GM19372 (cell line): Measurements from ENCODE around the gene GREB1L.
"Not testable (repeated sequence)": the region's sequence is repeated elsewhere in the genome, so short reads cannot be mapped to it uniquely, and the experiment has no call there.

ENCODE experiments used
- ATAC-seq: cut with Tn5 transposase; IDR thresholded peaks from one replicate; pipeline ENCODE4 v1.9.1; 2021; ENCODE audit warnings: mild to moderate bottlenecking, low read depth, moderate library complexity; ENCODE audit not compliant: unreplicated experiment

The GREB1L gene

GRCh38 chr18:21262244-21262643 is 20.2 kb downstream of the GREB1L start:
- no peak for ATAC-seq

- ATAC-seq, result no peak
Measured at GRCh38 chr18:21262979-21263378, 20.9 kb downstream of the GREB1L start.

- ATAC-seq, result no peak
Measured at GRCh38 chr18:21264651-21265050, 22.6 kb downstream of the GREB1L start.

DNA sequence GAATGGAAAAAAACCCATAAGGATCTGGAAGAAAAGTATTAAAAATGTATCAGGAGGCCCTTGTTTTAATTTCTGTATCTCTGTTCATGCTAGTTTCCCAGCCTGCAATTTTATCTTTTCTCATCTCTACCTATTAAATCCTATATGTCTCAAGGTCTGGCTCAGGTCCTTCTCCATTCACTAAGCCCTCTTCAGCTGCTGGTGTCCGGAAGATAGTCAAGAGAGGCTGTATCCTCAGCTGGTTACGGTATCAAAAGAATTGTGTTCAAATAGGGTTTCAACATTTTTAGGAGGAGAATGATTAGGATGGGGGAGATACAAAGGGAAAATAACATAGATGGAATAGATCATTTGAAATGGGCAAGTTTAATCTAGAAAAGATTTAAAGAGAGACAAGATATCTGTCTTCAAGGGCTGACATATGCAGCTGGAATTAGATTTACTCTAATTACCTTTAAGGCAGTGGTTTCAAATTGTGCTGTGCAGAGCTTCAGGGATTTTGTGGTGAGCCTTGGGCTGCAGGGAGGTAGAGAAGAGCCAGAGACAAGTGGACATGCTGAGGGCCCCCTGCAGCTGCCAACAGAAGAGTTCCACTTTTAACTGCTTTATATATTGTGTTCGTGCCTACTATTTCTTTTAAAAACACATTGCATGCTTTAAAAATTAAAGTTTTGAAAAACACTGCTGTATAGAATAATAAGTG is 24.1 kb downstream of the GREB1L start:
- no peak for ATAC-seq

GRCh38 chr18:21267400-21267799 is 25.4 kb downstream of the GREB1L start:
- no peak for ATAC-seq

- ATAC-seq, result no peak
Measured at GRCh38 chr18:21269349-21269748, 27.3 kb downstream of the GREB1L start.

DNA sequence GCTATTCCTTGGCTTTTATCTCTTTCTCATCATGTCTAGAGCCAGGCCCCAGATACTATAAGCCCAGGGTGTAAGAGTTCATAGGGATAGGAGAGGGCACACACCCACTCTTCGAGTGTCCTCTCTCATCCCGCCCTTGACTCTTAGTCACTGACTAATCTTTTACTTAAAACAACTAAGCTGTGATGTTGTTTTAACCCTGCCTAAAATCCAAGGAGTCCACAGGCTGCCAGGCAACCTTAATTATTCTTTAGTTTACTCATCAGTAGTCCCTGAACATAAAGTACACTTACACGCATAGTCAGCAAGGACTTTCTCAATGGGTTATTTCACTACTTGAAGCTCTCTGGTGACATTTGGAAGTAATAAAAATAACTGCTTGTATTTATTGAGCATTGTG is 28.4 kb downstream of the GREB1L start:
- ATAC-seq, result no peak

DNA sequence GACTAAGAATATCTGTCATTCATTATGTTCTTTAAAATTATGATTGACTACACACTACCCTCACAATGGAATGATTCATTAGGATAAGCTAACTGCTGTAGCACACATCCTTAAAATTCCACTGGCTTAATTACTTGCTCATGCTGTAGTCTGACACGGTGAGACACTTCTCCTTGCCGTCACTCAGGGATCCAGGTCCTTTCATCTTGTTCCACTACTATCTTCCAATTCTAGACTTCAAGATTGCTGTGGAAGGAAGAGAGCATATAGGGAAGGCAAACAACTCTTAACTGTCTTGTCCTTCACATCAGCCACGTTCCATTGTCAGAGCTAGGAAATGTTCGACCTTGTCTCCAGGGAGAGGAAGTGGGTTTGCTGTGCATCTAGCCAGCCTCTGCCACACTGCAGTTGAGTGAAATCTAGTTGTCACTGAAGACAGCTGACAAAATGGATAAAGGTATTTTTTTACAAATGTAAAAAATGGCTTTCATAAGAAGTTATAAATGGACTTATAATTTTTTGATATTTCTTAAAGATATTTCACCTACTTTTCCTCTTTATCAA is 30.1 kb downstream of the GREB1L start:
- ATAC-seq, result no peak

GRCh38 chr18:21273568-21273967 is 31.5 kb downstream of the GREB1L start:
- no peak for ATAC-seq

- ATAC-seq, result no peak
Measured at GRCh38 chr18:21275645-21276044, 33.6 kb downstream of the GREB1L start.

DNA sequence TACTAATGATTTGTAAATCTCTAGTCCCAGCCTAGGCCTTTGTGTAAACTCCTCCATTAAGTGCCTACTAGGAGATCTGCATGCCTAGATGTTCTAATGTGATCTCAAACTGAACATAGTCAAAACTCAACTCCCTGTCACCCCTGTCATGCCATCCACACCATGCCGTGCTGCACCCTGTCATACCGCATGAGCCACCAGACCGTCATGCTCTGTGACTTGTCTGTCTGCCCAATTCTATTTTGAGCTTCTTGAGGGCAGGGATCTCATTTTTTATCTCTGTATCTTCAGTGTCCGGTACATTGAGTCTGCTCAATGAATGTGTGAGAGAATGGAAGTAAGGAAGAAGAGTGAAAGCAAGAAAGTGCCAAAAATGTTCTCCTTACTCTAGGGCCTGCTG is 35.5 kb downstream of the GREB1L start:
- ATAC-seq, result no peak

DNA sequence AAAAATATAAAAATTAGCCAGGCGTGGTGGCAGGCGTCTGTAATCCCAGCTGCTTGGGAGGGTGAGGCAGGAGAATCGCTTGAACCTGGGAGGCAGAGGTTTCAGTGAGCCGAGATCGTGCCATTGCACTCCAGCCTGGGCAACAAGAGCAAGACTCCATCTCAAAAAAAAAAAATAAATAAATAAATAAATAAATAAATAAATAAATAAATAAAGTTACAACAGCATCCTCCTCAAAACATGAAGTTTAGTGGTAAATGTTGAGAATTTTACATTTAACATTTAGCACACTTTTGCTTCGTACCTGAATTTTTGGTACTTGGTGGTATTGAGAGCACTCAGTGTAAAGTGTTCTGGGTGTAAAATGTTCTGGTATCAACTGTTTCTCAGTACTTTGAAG is 36.2 kb downstream of the GREB1L start:
- not testable (repeated sequence) for ATAC-seq

- no peak for ATAC-seq
Measured at GRCh38 chr18:21281603-21282002, 39.6 kb downstream of the GREB1L start.

DNA sequence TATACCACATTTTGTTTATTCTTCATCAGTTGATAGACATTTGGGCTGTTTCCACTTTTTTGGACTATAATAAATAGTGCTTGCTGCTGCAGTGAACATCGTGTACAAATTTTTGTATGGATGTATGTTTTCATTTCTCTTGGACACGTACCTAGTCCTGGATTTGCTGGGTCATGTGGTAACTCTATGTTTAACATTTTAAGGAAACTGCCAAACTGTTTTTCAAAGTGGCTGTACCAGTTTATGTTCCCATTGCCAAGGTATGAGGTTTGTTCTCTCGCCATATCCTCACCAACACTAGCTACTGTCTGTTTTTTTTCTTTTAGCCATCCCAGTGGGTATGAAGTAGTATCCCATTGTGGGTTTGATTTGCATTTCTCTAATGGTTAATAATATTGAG is 42.5 kb downstream of the GREB1L start:
- no peak for ATAC-seq

DNA sequence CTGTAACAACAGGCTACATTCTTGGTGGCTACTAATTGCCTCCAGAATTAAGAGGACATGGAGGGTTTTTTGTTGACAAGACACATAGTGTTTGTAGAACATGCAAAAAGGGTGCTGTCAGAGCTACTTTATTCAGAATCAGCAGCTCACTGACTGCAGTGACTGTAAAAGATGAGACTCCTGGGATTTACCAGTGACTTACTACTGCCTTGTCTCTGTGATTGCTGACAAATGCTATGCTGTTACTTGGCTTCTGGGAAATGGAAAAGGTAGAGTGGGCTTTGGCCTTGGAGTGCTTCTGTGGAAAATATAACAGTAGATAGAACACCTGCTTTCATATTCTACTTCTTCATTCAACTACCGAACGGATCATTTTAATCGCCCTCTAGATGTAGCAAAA is 47.8 kb downstream of the GREB1L start:
- ATAC-seq, result no peak

DNA sequence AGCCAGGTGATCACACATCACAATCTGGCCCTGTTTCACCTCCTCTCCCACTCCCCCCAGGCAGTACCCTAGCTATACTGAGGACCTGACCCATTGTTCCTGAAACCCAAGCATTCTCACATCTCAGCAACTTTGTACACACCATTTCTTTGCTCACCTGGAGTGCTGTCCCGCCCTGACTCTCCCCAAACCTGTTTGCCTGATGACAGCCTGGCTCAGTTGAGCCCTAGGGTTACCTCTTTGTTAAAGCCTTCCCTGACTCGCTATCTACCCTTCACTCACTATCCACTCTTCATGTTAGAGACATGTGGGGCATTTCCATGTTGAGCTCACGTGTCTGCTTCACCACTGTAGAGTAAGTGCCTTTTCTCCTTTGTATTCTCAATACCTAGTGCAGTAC is 49.1 kb downstream of the GREB1L start:
- ATAC-seq, result no peak

- no peak for ATAC-seq
Measured at GRCh38 chr18:21293479-21293878, 51.4 kb downstream of the GREB1L start.

- ATAC-seq, result no peak
Measured at GRCh38 chr18:21295101-21295500, 53.1 kb downstream of the GREB1L start.

GRCh38 chr18:21296045-21296444 is 54.0 kb downstream of the GREB1L start:
- ATAC-seq, result no peak

GRCh38 chr18:21298351-21298750 is 56.3 kb downstream of the GREB1L start:
- no peak for ATAC-seq

GRCh38 chr18:21300035-21300907 is 58.2 kb downstream of the GREB1L start:
- ATAC-seq, result no peak

DNA sequence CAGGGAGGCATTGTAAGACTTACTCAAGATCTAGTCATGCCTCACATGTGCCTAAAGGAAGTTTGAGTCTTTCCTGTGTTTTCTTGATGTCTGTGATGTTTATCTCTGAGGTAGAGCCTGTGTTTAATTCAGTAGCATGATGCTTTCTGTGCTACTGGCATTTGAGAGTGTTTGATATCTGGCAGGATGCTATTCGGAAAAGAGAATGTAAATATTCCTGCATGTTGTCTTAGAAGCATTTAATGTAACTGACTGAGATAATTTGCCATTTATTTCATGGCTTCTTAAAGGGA is 58.8 kb downstream of the GREB1L start:
- ATAC-seq, result no peak
